NCI-H2081 (cell line): ENCODE results near the gene ZNF423.

Experiments used
- DNase-seq, 2 experiments: peaks; one replicate each; lab custom pipeline; 2025; lab: John Stamatoyannopoulos, UW

ZNF423 gene

GRCh38 chr16:49600976-49601375 lies 254.9 kb downstream of the ZNF423 start:
- no peak for DNase-seq

- DNase-seq = no peak
Measured at GRCh38 chr16:49600536-49600935, 255.4 kb downstream of the ZNF423 start.

DNA sequence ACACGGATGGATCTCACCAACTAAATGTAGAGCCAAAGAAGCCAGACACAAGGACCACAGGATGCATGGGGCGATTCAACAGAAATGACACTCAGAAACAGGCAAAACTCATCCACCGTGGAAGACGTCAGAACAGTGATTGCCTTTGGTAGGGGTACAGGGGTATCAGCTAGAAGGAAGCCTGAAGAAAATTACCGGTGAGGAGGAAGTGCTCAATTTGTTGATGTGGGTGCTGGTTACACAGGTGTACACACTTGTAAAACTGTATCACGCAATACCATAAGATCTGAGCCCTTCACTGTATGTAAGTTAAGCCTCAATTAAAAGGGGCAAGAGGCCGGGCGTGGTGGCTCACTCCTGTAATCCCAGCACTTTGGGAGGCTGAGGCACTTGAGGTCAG lies 256.2 kb downstream of the ZNF423 start:
- no peak for DNase-seq

DNA sequence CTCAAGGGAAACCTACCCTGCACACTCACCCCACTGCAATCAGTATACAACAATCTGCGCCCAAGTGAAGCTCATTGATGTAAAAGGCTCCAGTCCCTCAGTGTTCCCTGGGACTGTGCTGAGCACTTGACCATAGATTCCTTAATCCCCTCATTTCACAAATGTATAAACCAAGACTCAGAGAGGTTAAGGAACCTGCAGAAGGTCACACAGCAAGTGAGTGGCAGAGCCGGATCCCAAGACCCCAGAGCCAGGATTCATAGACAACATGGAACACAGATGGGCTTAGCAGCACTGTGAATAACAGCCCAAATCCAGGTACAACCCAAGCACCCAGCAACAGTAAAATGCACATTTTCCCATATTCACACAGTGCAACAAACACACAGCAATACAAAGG lies 256.6 kb downstream of the ZNF423 start:
- no peak for DNase-seq

GRCh38 chr16:49598383-49599170 lies 257.3 kb downstream of the ZNF423 start:
- no peak for DNase-seq

GRCh38 chr16:49597796-49598195 lies 258.1 kb downstream of the ZNF423 start:
- no peak for DNase-seq

GRCh38 chr16:49596648-49597291 lies 259.1 kb downstream of the ZNF423 start:
- no peak for DNase-seq

- no peak for DNase-seq
Measured at GRCh38 chr16:49596068-49596467, 259.8 kb downstream of the ZNF423 start.

GRCh38 chr16:49594685-49595498 lies 261.0 kb downstream of the ZNF423 start:
- DNase-seq = no peak

GRCh38 chr16:49594153-49594552 lies 261.8 kb downstream of the ZNF423 start:
- DNase-seq = no peak

DNA sequence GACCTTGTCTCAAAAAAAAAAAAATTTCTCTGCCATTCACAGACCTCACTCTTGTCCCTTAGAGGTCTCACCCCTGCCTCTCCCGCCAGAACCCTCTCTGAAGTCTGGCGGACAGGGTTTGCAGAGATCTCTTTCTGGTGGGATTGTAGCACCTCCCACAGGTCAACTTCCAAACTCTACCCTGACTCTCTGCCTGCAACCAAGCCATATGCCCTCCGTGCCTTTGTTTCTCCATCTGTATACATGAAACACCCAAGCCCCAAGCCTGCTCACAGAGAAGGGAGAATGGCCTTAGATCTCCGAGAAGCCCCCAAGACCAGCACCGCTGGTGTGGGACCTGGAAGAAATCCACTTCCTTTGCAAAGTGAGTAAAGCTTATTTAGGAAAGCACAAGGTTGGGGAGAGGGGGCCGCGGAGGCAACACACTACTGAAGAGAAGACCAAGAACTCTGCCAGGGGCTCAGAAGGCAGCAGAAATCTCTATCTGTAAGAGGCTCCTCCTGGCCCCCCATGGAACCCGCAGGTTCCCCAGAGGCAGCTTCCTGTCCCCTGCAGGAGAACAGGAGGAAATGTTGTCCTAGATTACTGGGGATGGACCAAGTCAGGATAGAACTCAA lies 262.4 kb downstream of the ZNF423 start:
- no peak for DNase-seq

- DNase-seq = no peak
Measured at GRCh38 chr16:49592546-49593423, 263.1 kb downstream of the ZNF423 start.

- DNase-seq = no peak
Measured at GRCh38 chr16:49590166-49590871, 265.6 kb downstream of the ZNF423 start.

DNA sequence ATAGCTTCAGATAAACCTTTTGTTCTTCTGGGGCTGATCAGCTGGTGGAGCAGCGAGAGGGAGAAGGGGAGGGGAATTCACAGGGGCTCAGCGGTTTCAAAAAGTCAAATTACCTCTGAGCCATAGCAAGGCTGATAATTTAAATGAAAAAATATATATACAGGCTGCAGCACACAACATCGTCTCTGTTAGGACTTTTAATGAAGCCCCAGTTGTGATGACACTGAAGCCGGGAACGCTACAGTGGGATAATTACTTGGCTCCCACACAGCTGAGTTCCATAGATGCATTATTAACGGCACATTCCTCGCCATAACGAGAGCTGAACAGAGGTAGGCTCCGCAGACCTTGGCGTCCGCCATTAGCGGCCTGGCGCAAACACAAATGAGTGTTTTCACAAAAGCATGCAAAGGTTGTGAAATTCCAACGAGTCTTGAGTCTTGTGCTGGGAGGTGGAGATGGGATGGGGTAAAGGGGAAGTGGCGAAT lies 266.3 kb downstream of the ZNF423 start:
- DNase-seq = no peak

DNA sequence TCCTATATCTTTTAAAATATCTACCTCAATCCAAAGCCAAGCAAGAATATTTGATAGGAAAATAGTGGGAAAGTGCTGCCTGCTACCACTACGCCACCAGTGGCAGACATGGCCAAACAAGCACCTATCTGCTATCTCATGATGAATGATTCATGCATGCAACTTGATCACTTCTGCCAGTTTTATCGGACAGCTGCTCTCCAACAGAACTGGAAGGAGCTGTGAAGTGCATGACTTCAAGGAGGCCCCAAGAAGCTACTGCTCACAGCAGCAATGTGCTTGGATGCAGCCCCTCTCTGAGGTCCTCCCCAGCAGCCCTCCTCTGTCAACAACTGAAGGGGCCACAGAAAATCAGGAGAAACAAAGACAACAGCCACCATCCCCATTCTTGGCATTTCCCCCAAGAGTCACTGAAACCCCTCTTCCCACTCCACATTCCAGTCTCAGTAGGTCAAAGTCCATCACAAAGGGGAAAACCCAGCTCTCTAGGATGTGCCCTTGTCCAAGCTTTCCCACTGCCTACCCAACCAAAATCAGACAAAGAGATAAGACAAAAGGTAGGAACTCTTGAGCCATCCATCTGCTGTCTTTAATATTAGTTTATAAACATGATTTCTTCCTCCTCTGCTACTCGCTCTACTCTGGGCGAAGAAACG lies 267.1 kb downstream of the ZNF423 start:
- no peak for DNase-seq

GRCh38 chr16:49588026-49588425 lies 267.9 kb downstream of the ZNF423 start:
- DNase-seq = no peak

DNA sequence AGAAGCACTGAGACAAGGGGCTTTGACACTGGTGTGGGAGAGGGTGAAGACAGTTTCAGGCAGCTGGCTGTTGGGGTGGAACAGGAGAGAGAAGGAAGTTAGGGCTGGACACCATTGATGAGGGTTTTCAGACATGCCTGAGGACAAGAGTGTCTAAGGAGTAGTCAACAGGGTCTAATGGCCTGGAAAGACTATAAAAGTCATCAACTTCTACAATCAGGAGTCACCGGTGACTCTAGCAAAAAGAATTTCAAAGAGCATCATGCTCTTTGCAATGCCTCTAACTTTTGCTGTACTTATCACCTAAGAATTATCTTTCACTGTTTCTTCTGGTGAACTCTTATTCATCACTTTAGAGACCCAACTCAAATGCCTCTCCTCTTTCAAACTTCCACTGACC lies 268.4 kb downstream of the ZNF423 start:
- DNase-seq = no peak

DNA sequence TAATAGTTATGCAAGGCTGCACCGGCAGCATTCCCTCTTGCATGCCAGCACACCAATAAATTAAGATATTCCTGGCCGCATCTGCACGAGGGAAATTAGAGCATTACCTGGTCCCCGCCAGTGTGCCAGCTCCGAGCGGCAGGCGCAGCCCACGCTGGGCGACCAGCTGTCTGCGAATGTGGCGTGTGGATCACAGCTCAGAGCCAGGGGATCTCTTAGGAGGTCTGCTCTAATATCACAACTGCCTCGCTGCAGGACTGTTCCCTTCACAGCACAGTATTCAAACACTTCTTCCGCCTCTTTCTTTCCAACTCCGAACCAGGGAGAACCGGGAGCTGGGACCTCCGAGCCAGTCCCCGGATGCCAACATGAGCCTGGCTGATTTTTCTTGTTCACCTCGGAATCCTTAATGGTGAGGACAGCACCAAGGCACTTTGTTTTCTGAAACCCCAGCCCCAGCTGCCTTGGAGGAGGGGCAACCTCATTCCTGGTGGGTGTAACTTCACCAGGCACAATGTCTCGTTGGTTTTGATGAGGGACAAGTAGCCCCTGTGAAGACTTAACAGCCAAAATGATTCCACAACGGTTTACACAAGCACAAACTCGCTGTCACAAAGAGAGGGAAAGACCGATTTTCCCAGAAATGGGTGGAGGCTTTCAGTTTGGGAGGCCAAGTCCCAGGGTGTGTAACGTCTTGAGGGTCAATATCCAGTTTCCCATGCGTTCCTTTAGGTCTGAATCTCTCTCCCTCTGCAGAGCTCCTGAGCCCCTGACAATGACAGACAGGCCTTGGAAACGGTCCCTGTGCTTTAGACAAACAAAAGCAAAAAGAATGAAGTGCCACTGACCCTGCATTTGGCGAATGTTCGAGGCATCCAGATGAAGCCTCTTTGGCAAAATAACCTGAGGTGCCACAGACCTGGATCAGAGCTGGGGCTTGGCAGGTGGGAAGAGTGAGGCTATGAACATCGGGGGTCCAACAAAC lies 269.2 kb downstream of the ZNF423 start:
- DNase-seq = no peak
